HepG2 (cell line): ENCODE results near the gene GNL3.

Experiments
- BRF2 ChIP-seq: sonication (generic); formaldehyde crosslinking; IDR thresholded peaks from 2 replicates; pipeline ENCODE4 v1.8.1; 2022; ENCODE audit warnings: mild to moderate bottlenecking, missing genetic modification reagents
- CREB1 ChIP-seq, 2 experiments: fragments of 450-650 bp in 1 of 2; IDR thresholded peaks; 2 replicates each; pipeline ENCODE4 v1.6.1; 2016 to 2017; ENCODE audit warnings: control low read depth in 1 of 2, mild to moderate bottlenecking in 1 of 2, missing compliant biosample characterization in 1 of 2, missing genetic modification characterization in 1 of 2
- CTCF ChIP-seq: sonication (generic); formaldehyde crosslinking; IDR thresholded peaks from 2 replicates; pipeline ENCODE4 v1.5.0; 2020; ENCODE audit warnings: mild to moderate bottlenecking, missing genetic modification reagents, moderate library complexity
- EZH2 ChIP-seq: conservative IDR thresholded peaks from 2 replicates; pipeline ENCODE4 v1.6.1; 2012; ENCODE audit warnings: mild to moderate bottlenecking, low read depth, low read length, moderate library complexity
- JUNB ChIP-seq: sonication (generic); formaldehyde crosslinking; IDR thresholded peaks from 2 replicates; pipeline ENCODE4 v1.8.0; 2022; ENCODE audit warnings: missing genetic modification reagents, mild to moderate bottlenecking, borderline replicate concordance
- ZNF292 ChIP-seq: sonication (generic); formaldehyde crosslinking; IDR thresholded peaks from 2 replicates; pipeline ENCODE4 v1.8.1; 2022; ENCODE audit warnings: mild to moderate bottlenecking, low read depth, missing genetic modification reagents, borderline replicate concordance

DNA sequence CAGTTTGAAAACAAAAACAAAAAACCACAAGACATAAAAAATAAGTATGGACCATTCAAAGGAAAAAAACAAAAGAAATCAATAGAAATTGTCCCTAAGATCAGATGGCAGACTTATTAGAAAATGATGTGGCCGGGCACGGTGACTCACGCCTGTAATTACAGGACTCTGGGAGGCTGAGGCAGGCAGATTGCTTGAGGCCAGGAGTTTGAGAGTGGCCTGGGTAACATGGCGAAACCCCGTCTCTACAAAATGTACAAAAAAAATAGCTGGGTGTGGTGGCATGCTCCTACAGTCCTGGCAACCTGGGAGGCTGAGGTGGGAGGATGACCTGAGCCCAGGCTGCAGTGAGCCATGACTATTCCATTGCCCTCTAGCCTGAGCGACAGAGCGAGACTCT lies 36.7 kb downstream of the GNL3 start:
- TF ChIP-seq EZH2 (no peak), JUNB (CRISPR knock-in tag) (no peak), ZNF292 (no peak), CREB1 (IDR thresholded peaks at IDR 0.05) (no peak), CREB1 (CRISPR knock-in tag; IDR thresholded peaks at IDR 0.05) (no peak), BRF2 (CRISPR knock-in tag) (no peak), CTCF (CRISPR knock-in tag) (no peak)
